ENCODE data around the gene STARD3NL.

Gene STARD3NL

DNA sequence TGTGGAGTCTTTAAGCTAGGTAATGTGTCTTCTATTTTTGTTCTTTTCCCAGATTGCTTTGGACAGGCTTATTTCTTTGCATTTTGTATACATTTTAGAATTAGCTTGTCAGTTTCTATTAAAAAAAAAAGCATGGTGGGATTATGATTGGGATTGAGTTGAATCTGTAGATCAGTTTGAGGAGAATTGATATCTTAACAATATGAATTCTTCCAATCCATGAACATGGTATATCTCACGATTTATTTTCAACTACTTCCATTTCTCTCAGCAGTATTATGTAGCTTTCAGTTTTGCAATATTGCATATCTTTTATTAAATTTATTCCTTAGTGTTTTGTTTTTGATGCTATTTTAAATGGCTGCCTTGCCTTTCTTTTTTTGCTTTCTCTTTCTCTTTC, 13.7 kb downstream of the STARD3NL start:
- no peak overlapping the region for H3K27ac Mint-ChIP-seq
- peaks cover 11% of the 10 kb centered on the region for H3K9me3 Mint-ChIP-seq
- intact Hi-C loops (cut with micrococcal nuclease), result no loop called here
- H3K27me3 Mint-ChIP-seq, result no peaks in the 10 kb centered on the region
- H3K4me3 Mint-ChIP-seq, result no peak overlapping the region
- peaks cover 49% of the 10 kb centered on the region for H3K4me1 Mint-ChIP-seq (ENCODE audit: low read depth)
- H3K36me3 Mint-ChIP-seq (ENCODE audit: low read depth), result no peaks in the 10 kb centered on the region

- H3K9me3 Mint-ChIP-seq, result peaks cover 11% of the 10 kb centered on the region
- intact Hi-C loops (cut with micrococcal nuclease), result no loop called here
- no peak overlapping the region for H3K27ac Mint-ChIP-seq
- no peaks in the 10 kb centered on the region for H3K36me3 Mint-ChIP-seq (ENCODE audit: low read depth)
- no peak overlapping the region for H3K4me3 Mint-ChIP-seq
- peaks cover 52% of the 10 kb centered on the region for H3K4me1 Mint-ChIP-seq (ENCODE audit: low read depth)
- H3K27me3 Mint-ChIP-seq, result no peaks in the 10 kb centered on the region
These were observed 14.3 kb downstream of the STARD3NL start for GRCh38 chr7:38192327-38192726.

GRCh38 chr7:38195804-38196595, 18.0 kb downstream of the STARD3NL start:
- Mint-ChIP-seq H3K4me1 (ENCODE audit: low read depth) (peaks cover 60% of the 10 kb centered on the region), H3K4me3 (no peak overlapping the region), H3K27ac (no peak overlapping the region), H3K9me3 (peaks cover 11% of the 10 kb centered on the region), H3K27me3 (no peaks in the 10 kb centered on the region), H3K36me3 (ENCODE audit: low read depth) (peaks cover 6% of the 10 kb centered on the region)
- intact Hi-C loops (cut with micrococcal nuclease), result no loop called here

- intact Hi-C loops (cut with micrococcal nuclease), result no loop called here
- H3K27ac Mint-ChIP-seq, result no peak overlapping the region
These were observed 20.3 kb downstream of the STARD3NL start for GRCh38 chr7:38198366-38198765.

DNA sequence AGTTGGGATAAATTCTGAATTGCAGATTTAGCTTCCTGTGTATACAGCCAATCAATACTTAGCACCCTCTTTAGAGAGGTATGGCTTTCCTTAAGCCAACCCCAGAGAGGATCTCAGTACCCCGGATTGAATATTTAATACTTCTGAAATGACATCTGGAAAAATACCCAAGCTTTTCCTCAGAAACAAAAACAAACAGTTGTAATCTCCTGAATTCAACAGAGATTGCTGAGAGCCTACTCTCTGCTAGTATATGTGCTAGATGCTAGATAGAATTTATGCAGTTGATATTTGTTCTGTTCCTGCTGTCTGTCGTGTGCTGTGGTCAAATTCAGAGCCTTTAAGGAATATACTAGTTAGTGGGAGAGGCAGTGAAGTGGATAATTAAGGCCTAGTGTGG, 21.1 kb downstream of the STARD3NL start:
- H3K27ac Mint-ChIP-seq, result no peak overlapping the region
- no peaks in the 10 kb centered on the region for H3K9me3 Mint-ChIP-seq
- peaks cover 39% of the 10 kb centered on the region for H3K4me1 Mint-ChIP-seq (ENCODE audit: low read depth)
- no peaks in the 10 kb centered on the region for H3K27me3 Mint-ChIP-seq
- H3K4me3 Mint-ChIP-seq, result no peak overlapping the region
- H3K36me3 Mint-ChIP-seq (ENCODE audit: low read depth), result peaks cover 20% of the 10 kb centered on the region
- intact Hi-C loops (cut with micrococcal nuclease), result no loop called here

More at GRCh38 chr7:38198366-38198765, 20.3 kb downstream of the STARD3NL start:
- Mint-ChIP-seq H3K4me3 (no peak overlapping the region), H3K36me3 (ENCODE audit: low read depth) (peaks cover 12% of the 10 kb centered on the region), H3K27me3 (no peaks in the 10 kb centered on the region), H3K4me1 (ENCODE audit: low read depth) (peaks cover 42% of the 10 kb centered on the region), H3K9me3 (no peaks in the 10 kb centered on the region)

DNA sequence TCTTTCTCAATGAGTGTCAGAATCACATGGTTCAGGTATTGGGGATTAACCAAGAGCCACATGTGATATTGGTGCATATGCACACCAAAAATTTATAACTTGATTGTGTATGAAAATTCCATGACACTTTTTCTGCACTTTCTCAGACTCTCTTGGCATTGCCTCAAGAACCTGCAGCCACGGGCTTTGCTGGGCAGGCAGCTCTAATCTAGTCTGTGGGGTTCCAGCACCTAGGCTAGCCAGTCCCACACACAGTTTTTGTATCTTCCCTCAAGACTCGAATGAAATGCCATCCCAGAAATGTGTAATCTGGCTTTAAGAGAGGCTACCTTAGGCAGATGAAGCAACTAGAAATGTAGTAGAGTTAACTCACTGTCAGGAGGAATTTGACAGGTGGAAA, 21.7 kb downstream of the STARD3NL start:
- H3K27ac Mint-ChIP-seq, result no peak overlapping the region
- peaks cover 39% of the 10 kb centered on the region for H3K4me1 Mint-ChIP-seq (ENCODE audit: low read depth)
- H3K9me3 Mint-ChIP-seq, result no peaks in the 10 kb centered on the region
- H3K36me3 Mint-ChIP-seq (ENCODE audit: low read depth), result peaks cover 24% of the 10 kb centered on the region
- no peak overlapping the region for H3K4me3 Mint-ChIP-seq
- intact Hi-C loops (cut with micrococcal nuclease), result no loop called here
- H3K27me3 Mint-ChIP-seq, result no peaks in the 10 kb centered on the region

DNA sequence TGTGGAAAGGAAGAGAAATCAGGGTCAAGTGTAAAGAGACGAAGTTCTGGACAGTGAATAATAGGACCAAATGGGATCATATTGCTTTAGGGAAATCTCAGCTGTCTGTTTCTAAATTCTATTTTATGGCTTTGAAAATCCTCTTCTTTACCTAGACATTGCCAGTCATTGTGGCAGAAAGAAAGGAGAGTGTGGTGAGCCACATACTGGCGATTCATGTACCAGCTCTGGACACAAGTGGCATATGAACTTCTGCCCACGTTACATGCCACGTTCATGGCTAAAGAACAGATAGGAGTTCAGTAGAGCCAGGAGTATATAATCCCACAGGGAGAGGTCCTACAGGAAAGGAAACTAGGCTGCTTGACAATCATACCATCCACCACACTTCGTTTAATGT, 28.0 kb downstream of the STARD3NL start:
- intact Hi-C loops (cut with micrococcal nuclease), result no loop called here
- H3K27me3 Mint-ChIP-seq, result no peaks in the 10 kb centered on the region
- no peak overlapping the region for H3K4me3 Mint-ChIP-seq
- H3K4me1 Mint-ChIP-seq (ENCODE audit: low read depth), result no peaks in the 10 kb centered on the region
- no peak overlapping the region for H3K27ac Mint-ChIP-seq
- peaks cover 47% of the 10 kb centered on the region for H3K36me3 Mint-ChIP-seq (ENCODE audit: low read depth)
- no peaks in the 10 kb centered on the region for H3K9me3 Mint-ChIP-seq

GRCh38 chr7:38207843-38208242, 29.8 kb downstream of the STARD3NL start:
- no peak overlapping the region for H3K4me3 Mint-ChIP-seq
- intact Hi-C loops (cut with micrococcal nuclease), result no loop called here

DNA sequence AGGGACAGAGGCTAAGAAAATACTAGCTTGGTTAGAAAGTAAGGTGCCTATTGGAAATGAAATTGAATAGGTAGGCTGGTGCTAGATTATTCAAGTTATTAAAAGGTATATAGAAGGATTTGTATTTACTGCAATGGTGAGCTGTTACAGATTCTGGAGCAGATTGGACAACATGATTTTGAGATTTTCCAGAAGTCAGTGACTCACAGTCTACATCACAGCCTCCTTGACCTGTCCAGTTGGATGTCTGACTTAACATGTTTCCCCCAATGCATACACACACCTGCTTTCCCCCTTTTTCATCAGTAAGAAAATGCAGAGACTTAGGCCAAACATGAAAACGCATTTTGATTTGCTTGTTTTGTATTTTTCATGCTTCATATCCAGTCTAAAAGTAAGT, 33.4 kb downstream of the STARD3NL start:
- intact Hi-C loops (cut with micrococcal nuclease), result no loop called here
- no peaks in the 10 kb centered on the region for H3K9me3 Mint-ChIP-seq
- H3K27ac Mint-ChIP-seq, result no peak overlapping the region
- no peaks in the 10 kb centered on the region for H3K27me3 Mint-ChIP-seq
- H3K4me3 Mint-ChIP-seq, result no peak overlapping the region
- H3K4me1 Mint-ChIP-seq (ENCODE audit: low read depth), result peaks cover 11% of the 10 kb centered on the region
- H3K36me3 Mint-ChIP-seq (ENCODE audit: low read depth), result peaks cover 64% of the 10 kb centered on the region

More at GRCh38 chr7:38207843-38208242, 29.8 kb downstream of the STARD3NL start:
- Mint-ChIP-seq H3K27me3 (no peaks in the 10 kb centered on the region), H3K36me3 (ENCODE audit: low read depth) (peaks cover 59% of the 10 kb centered on the region), H3K27ac (no peak overlapping the region), H3K9me3 (no peaks in the 10 kb centered on the region), H3K4me1 (ENCODE audit: low read depth) (peaks cover 5% of the 10 kb centered on the region)

DNA sequence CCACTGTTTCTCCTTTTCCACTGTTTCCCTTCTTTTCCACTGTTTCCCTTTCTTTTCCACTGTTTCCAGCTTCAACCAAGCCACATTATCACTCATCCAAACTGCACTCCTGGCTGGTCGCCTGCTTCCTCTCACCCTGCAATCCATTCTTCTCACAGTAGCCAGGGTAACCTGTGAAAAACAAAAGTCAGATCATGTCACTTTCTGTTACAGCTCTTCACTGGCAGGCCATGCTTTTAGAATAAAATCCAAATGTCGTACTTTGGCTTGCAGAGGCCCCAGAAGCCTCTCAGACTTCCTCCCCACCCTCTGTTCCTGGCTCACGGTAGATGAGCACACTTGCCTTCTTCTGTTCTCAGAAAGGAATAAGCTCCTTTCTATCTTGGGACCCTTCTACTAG, 33.9 kb downstream of the STARD3NL start:
- H3K27me3 Mint-ChIP-seq, result no peaks in the 10 kb centered on the region
- no peaks in the 10 kb centered on the region for H3K9me3 Mint-ChIP-seq
- H3K4me1 Mint-ChIP-seq (ENCODE audit: low read depth), result peaks cover 12% of the 10 kb centered on the region
- H3K27ac Mint-ChIP-seq, result no peak overlapping the region
- H3K4me3 Mint-ChIP-seq, result no peak overlapping the region
- intact Hi-C loops (cut with micrococcal nuclease), result no loop called here
- peaks cover 67% of the 10 kb centered on the region for H3K36me3 Mint-ChIP-seq (ENCODE audit: low read depth)

DNA sequence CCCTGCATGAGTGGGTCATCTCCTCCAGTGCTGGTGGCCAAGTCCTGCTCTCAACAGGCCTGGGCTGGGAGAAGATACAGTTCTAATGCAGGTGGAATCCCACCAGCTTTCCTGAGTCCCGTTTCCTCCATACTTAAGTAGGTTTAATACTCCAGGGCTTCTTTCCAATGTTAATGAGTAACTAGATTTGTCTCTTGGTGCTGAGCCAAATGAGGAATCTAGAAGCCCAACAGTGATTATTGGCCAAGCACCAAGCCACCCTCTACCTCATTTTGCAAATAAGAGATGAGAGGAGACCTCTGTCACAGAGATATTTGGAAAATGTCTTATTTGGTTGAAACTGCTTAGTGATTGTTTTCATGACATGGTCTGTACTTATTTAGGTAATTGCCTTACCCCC, 37.1 kb downstream of the STARD3NL start:
- Mint-ChIP-seq H3K27me3 (no peaks in the 10 kb centered on the region), H3K27ac (no peak overlapping the region), H3K36me3 (ENCODE audit: low read depth) (peaks cover 67% of the 10 kb centered on the region), H3K9me3 (no peaks in the 10 kb centered on the region), H3K4me1 (ENCODE audit: low read depth) (peaks cover 17% of the 10 kb centered on the region), H3K4me3 (no peak overlapping the region)
- intact Hi-C loops (cut with micrococcal nuclease), result loop anchor here (2.0 to 5.0 kb wide), 2 partner anchors 102 to 160 kb away; no protein-coding TSS in a partner anchor

DNA sequence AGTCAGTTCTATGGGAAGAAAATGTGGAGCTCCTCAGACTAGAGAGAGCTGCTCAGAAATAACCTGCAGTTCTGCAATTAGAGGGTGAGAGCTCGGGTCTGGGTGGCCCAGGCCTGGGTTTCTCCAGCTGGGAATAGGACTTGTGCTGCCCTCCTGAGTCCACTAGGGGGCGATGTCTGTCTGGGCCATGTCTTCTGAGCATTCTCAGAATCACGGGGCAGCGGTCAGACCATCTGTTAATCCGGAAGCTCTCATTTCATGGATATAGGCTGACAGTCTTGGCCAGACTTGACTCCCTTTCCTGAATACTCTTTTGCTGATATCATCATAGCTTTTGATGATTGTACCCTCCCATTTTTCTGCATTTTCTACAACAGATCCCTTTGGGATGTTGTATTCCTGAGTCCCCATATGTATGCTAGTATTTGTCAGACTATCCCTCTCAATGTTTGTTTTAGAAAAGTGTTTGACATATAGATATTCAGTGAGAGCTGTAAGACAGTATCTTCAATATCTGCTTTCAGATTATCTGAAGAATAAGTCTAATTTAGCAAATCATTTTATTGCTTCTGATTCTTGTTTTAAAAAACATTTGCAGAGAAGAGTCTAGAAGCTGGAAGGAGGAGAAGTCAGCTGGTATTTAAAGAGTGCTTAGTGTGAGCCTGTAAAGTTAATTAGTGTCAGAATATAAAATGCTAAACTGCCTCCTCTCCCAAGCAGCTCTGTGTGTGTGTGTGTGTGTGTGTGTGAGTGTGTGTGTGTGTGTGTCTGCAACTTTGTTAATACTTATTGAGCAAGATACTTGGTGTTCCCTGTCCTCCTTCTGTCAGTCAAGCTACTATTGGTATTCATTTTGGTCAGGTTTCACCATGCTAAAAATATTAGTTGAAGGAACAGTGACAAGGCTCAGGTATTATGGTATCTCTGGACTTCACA, 38.0 kb downstream of the STARD3NL start:
- Mint-ChIP-seq H3K9me3 (no peaks in the 10 kb centered on the region), H3K27me3 (no peaks in the 10 kb centered on the region), H3K27ac (no peak overlapping the region), H3K4me1 (ENCODE audit: low read depth) (peaks cover 17% of the 10 kb centered on the region), H3K4me3 (no peak overlapping the region), H3K36me3 (ENCODE audit: low read depth) (peaks cover 69% of the 10 kb centered on the region)
- intact Hi-C loops (cut with micrococcal nuclease), result loop anchor here (2.0 to 5.0 kb wide), 2 partner anchors 101 to 159 kb away; no protein-coding TSS in a partner anchor

DNA sequence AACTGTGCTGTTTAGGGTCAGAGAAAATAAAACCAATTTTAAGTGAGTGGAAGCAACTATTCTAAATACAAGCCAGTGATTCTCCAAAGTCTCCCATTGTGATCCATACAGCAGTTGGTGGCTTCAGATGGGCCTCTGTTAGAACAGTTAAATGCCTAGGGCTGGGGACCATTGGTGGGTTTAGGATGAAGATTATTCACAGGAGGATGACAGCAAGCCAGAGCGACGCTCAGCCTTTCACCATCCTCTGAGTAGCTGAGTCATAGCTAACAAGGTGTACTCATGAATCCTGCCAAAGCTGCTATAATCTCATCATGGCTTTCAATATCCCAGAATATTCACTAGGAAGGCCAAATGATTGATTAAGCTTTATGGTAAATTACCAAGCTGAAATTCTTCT, 39.6 kb downstream of the STARD3NL start:
- H3K9me3 Mint-ChIP-seq, result no peaks in the 10 kb centered on the region
- H3K4me1 Mint-ChIP-seq (ENCODE audit: low read depth), result peaks cover 15% of the 10 kb centered on the region
- H3K4me3 Mint-ChIP-seq, result no peak overlapping the region
- no peak overlapping the region for H3K27ac Mint-ChIP-seq
- intact Hi-C loops (cut with micrococcal nuclease), result loop anchor here (5.0 kb wide), 1 partner anchor 100 kb away; no protein-coding TSS in a partner anchor
- no peaks in the 10 kb centered on the region for H3K27me3 Mint-ChIP-seq
- H3K36me3 Mint-ChIP-seq (ENCODE audit: low read depth), result peaks cover 64% of the 10 kb centered on the region

- Mint-ChIP-seq H3K27ac (no peak overlapping the region), H3K4me3 (no peak overlapping the region), H3K9me3 (no peaks in the 10 kb centered on the region), H3K27me3 (no peaks in the 10 kb centered on the region), H3K36me3 (ENCODE audit: low read depth) (peaks cover 57% of the 10 kb centered on the region), H3K4me1 (ENCODE audit: low read depth) (peaks cover 26% of the 10 kb centered on the region)
- intact Hi-C loops (cut with micrococcal nuclease), result loop anchor here (5.0 kb wide), 1 partner anchor 318 kb away; no protein-coding TSS in a partner anchor
These were observed 42.4 kb downstream of the STARD3NL start for GRCh38 chr7:38220452-38220851.
